RWPE2 (cell line): ENCODE results near the gene VBP1.
"Not testable (repeated sequence)": the region's sequence is repeated elsewhere in the genome, so short reads cannot be mapped to it uniquely, and the experiment has no call there.

Experiments
- ATAC-seq: fragments of 200-7000 bp; cut with Tn5 transposase; 3 replicates; pipeline ENCODE4 v1.9.1; 2021; ENCODE audit warnings: low read depth
- DNase-seq: peaks from one replicate; pipeline ENCODE4 v3.0.0-alpha.2; 2020; ENCODE audit warnings: low spot score
- H3K27ac ChIP-seq: fragments of 450-650 bp; 2 replicates; pipeline ENCODE4 v1.5.1; 2017; ENCODE audit warnings: mild to moderate bottlenecking; ENCODE audit not compliant: poor library complexity, severe bottlenecking
- H3K27me3 ChIP-seq: fragments of 250-450 bp; sonication (Bioruptor Pico); 2 replicates; pipeline ENCODE4 v1.5.1; 2021; ENCODE audit warnings: mild to moderate bottlenecking, moderate library complexity; ENCODE audit not compliant: insufficient read depth, poor library complexity, severe bottlenecking
- H3K36me3 ChIP-seq: fragments of 250-450 bp; sonication (Bioruptor Pico); 2 replicates; pipeline ENCODE4 v1.5.1; 2020; ENCODE audit warnings: low read depth, mild to moderate bottlenecking, moderate library complexity
- H3K4me1 ChIP-seq: fragments of 250-450 bp; sonication (Bioruptor Pico); 2 replicates; pipeline ENCODE4 v1.5.1; 2021; ENCODE audit warnings: mild to moderate bottlenecking, moderate library complexity; ENCODE audit not compliant: insufficient read depth, poor library complexity, severe bottlenecking
- H3K4me3 ChIP-seq: fragments of 250-450 bp; sonication (Bioruptor Pico); 2 replicates; pipeline ENCODE4 v1.5.1; 2021; ENCODE audit warnings: mild to moderate bottlenecking, moderate library complexity; ENCODE audit not compliant: severe bottlenecking
- H3K9me3 ChIP-seq: fragments of 250-450 bp; sonication (Bioruptor Pico); 2 replicates; pipeline ENCODE4 v1.5.1; 2021; ENCODE audit warnings: mild to moderate bottlenecking, moderate library complexity; ENCODE audit not compliant: severe bottlenecking
- TF ChIP-seq, protein P1 (sequence below): fragments of 450-650 bp; IDR thresholded peaks from one replicate; pipeline ENCODE4 v1.5.1; 2017; ENCODE audit warnings: mild to moderate bottlenecking, moderate library complexity; ENCODE audit not compliant: poor library complexity, severe bottlenecking

Gene VBP1

DNA sequence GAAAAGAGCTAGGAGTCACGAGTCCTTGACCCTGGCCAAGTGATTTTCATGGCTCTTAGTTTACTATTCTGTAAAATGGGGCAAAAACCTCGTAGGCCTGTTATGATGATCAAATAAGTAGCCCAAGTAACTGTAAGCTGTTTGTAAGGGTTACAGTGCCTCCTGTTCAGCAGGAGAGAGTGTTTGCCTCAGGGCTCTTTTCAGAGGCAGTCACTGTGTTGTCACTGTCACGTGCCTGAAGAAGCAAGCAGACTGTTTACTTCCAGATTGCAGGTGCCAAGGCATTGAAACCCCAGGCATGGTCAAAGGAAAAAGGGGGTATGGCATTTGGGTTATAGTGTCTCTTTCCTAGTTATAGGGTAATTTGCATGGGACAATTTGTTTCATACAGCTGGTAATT is 43.5 kb downstream of the VBP1 start:
- H3K4me1 ChIP-seq = no peaks in the 10 kb centered on the region
- H3K27me3 ChIP-seq = no peaks in the 10 kb centered on the region
- no peak overlapping the region for H3K27ac ChIP-seq
- H3K36me3 ChIP-seq = no peaks in the 10 kb centered on the region
- H3K4me3 ChIP-seq = no peak overlapping the region
- DNase-seq (no peak), ATAC-seq (no peak)
- TF ChIP-seq, protein P1, sequence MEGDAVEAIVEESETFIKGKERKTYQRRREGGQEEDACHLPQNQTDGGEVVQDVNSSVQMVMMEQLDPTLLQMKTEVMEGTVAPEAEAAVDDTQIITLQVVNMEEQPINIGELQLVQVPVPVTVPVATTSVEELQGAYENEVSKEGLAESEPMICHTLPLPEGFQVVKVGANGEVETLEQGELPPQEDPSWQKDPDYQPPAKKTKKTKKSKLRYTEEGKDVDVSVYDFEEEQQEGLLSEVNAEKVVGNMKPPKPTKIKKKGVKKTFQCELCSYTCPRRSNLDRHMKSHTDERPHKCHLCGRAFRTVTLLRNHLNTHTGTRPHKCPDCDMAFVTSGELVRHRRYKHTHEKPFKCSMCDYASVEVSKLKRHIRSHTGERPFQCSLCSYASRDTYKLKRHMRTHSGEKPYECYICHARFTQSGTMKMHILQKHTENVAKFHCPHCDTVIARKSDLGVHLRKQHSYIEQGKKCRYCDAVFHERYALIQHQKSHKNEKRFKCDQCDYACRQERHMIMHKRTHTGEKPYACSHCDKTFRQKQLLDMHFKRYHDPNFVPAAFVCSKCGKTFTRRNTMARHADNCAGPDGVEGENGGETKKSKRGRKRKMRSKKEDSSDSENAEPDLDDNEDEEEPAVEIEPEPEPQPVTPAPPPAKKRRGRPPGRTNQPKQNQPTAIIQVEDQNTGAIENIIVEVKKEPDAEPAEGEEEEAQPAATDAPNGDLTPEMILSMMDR = no peak
- no peaks in the 10 kb centered on the region for H3K9me3 ChIP-seq

DNA sequence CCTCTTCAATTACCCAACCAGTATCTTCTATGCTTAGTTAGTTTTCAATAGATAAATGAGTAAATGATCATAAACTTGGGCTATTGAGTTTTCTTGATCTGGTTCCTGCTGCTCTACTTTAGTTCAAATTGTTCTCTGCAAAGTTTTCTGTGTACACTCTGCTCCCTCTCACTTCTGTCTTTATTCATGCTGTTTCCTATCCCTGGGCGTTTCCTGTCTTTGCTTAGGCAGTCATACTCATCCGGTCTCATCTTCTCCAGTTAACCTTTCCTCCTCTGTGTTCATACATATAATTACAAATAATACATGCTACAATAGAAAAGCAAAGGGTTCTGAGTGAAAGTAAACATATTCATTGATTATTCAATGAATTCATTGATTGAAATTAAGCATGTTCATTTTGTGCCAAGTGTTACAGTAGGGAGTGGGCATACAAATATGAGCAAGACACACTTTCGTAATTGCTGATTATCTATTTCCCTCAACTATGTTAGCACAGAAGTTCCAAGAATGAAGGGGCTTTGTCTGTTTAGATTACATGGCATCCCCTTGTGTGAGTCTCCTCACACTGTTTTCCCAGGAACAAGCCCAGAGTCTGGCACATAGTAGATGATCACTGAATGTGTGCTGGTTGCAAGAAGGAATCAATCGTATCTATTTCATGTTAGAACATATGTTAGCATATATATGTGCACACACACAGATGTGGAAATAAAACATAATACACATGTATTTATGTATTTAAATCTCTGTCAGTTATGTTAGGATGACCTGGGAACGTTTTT is 46.9 kb downstream of the VBP1 start:
- TF ChIP-seq, protein P1 = no peak
- Histone ChIP-seq H3K27ac (no peak overlapping the region), H3K36me3 (no peaks in the 10 kb centered on the region), H3K9me3 (no peaks in the 10 kb centered on the region), H3K4me1 (no peaks in the 10 kb centered on the region), H3K27me3 (no peaks in the 10 kb centered on the region), H3K4me3 (no peak overlapping the region)
- DNase-seq = no peak
- no peak for ATAC-seq

DNA sequence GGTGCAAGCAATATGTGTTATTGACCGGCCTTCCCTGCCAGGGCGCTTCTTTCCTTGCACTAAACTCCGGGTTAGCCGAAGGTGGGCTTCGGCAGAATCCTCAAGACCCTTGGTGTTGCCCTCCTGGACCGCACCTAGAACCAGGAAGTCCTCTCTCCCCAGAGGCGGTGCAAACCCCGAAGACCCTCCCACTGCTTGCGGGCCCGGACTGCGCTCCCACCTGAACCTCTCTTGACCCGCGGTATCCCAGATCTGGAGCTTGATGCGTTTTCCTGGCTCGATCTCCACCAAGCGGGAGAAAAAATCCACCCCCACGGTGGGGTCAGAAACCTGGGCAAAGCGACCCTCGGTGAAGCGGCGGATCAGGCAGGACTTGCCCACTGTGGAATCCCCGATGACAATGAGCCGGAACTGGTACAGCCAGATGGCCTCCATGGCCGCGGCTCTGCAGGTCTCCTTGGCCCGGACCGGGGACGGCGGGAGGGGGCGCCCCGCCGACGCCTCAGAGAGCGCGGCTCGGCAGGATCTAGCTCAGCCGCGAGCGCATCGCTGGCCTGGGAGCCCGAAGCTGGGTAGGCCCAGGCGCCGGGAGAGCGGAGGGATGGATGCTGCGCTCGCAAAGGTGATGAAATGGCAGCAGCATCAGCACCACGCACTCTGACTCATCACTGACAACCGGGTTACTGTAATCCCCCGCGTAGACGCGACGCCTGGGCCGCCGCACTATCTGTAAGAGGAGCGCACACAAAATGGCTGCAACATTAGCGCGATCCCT is 47.8 kb downstream of the VBP1 start, which contains the start of gene RAB39B:
Gene RAB39B, minus strand, starts transcription at position 638 of the 775 bp plus-strand sequence. Its CDS starts 203 bp downstream, at position 435.
- Histone ChIP-seq H3K27ac (no peak within 1 kb of the TSS), H3K4me1 (no peaks in the 10 kb centered on the region), H3K27me3 (no peaks in the 10 kb centered on the region), H3K4me3 (peak within 1 kb of the TSS; percentile 21), H3K9me3 (no peaks in the 10 kb centered on the region), H3K36me3 (no peaks in the 10 kb centered on the region)
- DNase-seq (peak; percentile 69), ATAC-seq (peak; percentile 83)
- TF ChIP-seq, protein P1 = no peak

DNA sequence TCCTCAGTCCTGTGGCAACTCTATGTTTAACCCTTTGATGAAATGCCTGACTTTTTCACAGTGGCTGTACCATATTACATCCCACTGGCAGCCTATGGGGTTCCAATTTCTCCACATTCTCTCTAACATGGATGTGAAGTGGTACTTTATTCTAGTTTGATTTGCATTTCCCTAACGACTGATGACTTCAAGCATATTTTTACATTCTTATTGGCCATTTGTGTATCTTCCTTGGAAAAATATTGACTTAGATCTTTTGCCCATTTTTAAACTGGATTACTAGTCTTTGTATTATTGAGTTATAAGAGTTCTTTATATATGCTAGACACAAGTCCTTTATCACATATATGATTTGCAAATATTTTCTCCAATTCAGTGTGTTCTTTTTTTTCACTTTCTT is 50.2 kb downstream of the VBP1 start:
- Histone ChIP-seq H3K27ac (no peak overlapping the region), H3K4me1 (no peaks in the 10 kb centered on the region), H3K27me3 (no peaks in the 10 kb centered on the region), H3K36me3 (no peaks in the 10 kb centered on the region), H3K4me3 (no peak overlapping the region), H3K9me3 (no peaks in the 10 kb centered on the region)
- DNase-seq (no peak), ATAC-seq (no peak)
- TF ChIP-seq, protein P1 = no peak

DNA sequence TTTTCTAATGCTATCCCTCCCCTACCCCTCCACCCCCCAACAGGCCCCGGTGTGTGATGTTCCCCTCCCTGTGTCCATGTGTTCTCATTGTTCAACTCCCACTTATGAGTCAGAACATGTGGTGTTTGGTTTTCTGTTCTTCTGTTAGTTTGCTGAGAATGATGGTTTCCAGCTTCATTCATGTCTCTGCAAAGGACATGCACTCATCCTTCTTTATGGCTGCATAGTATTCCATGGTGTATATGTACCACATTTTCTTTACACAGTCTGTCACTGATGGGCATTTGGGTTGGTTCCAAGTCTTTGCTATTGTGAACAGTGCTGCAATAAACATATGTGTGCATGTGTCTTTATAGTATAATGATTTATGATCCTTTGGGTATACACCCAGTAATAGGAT is 51.7 kb downstream of the VBP1 start:
- not testable (repeated sequence) for H3K9me3 ChIP-seq, DNase-seq, ATAC-seq, H3K36me3 ChIP-seq, H3K4me3 ChIP-seq, H3K27ac ChIP-seq, H3K27me3 ChIP-seq, H3K4me1 ChIP-seq
